ENCODE measurements around the gene HIGD1A.
"Not testable (repeated sequence)": the region's sequence is repeated elsewhere in the genome, so short reads cannot be mapped to it uniquely, and the experiment has no call there.

GRCh38 chr3:42810706-42811105 lies 6.4 kb upstream of the HIGD1A start:
- not testable (repeated sequence) for TF ChIP-seq CTCF (conservative IDR thresholded peaks at IDR 0.05; ENCODE audit: low read length); EZH2phosphoT487 (IDR thresholded peaks at IDR 0.05; ENCODE audit: borderline replicate concordance, low read depth, low read length)

All from OCI-LY7 (cell line).